ENCODE data around the gene ARHGAP42. TPM values are rescaled to one million over a fixed set of nuclear protein-coding genes. Genes with fewer than 3 reads are reported as not detected.

ARHGAP42 gene
- total RNA-seq, 4 donors from 2014 or later, result 7.6 to 22.2 (median 14.6) TPM

DNA sequence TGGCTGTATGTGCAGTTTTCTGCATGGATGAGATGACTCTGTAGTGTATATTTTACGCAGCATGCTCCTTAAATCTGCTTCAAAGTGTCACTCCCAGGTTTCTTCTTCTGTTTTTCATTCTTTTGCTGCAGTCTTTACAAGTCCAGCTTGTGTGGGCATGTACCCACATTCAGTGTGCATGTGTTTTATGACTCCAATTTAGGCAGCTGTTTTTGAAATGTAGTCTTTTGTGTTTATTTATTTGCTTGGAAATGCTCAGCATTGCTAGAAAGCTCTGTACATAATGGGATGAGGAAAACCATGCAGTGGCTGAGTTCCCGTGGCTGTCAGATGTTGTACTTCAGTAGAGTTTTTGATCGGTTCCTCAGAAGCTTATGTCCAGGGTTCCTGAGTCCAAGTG lies 138.5 kb downstream of the ARHGAP42 start:
- no peak for DNase-seq (ENCODE audit: low spot score in 2 of 2)
- no peak overlapping the region for H3K4me3 ChIP-seq (ENCODE audit: low read depth, poor library complexity, severe bottlenecking)
- WGBS, 2 donors, result 49 to 52% methylated on average over 3 of the region's 3 CpGs

DNA sequence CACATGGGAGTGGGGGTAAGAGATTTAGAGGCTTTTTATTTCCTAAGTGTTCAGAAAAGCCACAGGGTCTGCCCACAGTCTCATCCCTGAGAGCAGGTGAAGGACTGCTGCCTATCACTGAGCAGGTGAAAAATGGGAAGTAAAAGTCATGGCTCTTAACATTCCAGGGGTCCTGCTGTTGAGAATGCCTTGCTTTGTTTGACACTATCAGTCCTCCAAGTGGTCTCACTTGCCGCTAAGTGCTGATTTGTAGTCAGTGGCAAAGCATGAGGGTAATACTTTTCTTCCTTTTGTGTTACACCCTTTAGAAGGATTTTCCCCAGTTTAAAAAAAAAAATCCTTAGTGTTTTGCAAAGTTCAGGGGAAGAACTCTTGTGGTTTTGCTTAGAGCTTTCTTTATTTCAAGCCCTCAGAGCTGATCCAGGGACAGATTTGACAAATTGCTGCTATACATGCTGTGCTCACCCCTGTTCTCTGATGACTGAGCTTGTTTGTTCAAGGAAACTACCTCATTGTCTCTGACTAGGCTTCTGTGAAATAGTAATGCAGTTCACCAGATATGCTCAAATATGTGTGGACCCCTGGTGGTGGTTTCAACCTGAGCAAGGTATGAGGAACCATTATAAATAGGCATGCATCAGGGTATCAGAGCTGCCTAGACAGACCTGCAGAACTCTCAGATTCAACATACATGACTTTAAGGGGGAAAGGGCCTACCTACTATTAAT lies 141.0 kb downstream of the ARHGAP42 start:
- intact Hi-C loops (cut with DNase I; ENCODE audit: low total_unique reads), result no loop called here
- 93 to 100% methylated on average over 1 of the region's 1 CpG for WGBS, 2 donors
- H3K4me3 ChIP-seq (ENCODE audit: low read depth, poor library complexity, severe bottlenecking), result no peak overlapping the region
- no peak for TF ChIP-seq CTCF (IDR thresholded peaks at IDR 0.05)
- no peak for TF ChIP-seq POLR2A (IDR thresholded peaks at IDR 0.05)
- no peak for DNase-seq (ENCODE audit: low spot score in 2 of 2)

More for the DNA sequence above, 138.5 kb downstream of the ARHGAP42 start:
- TF ChIP-seq CTCF (IDR thresholded peaks at IDR 0.05) (no peak), POLR2A (IDR thresholded peaks at IDR 0.05) (no peak)
- intact Hi-C loops (cut with DNase I; ENCODE audit: low total_unique reads), result no loop called here

GRCh38 chr11:100830274-100830673 lies 143.2 kb downstream of the ARHGAP42 start:
- H3K4me3 ChIP-seq (ENCODE audit: low read depth, poor library complexity, severe bottlenecking), result no peak overlapping the region
- intact Hi-C loops (cut with DNase I; ENCODE audit: low total_unique reads), result no loop called here
- TF ChIP-seq POLR2A (IDR thresholded peaks at IDR 0.05), result no peak
- TF ChIP-seq CTCF (IDR thresholded peaks at IDR 0.05), result no peak
- 51 to 62% methylated on average over 7 of the region's 7 CpGs for WGBS, 2 donors
- DNase-seq (ENCODE audit: low spot score in 2 of 2), result no peak

GRCh38 chr11:100830978-100831732 lies 144.1 kb downstream of the ARHGAP42 start:
- no peak for TF ChIP-seq POLR2A (IDR thresholded peaks at IDR 0.05)
- no peak for TF ChIP-seq CTCF (IDR thresholded peaks at IDR 0.05)
- intact Hi-C loops (cut with DNase I; ENCODE audit: low total_unique reads), result no loop called here
- DNase-seq (ENCODE audit: low spot score in 2 of 2), result peak in 1 of 2 donors; percentile 73
- H3K4me3 ChIP-seq (ENCODE audit: low read depth, poor library complexity, severe bottlenecking), result no peak overlapping the region
- WGBS, 2 donors, result 15 to 16% methylated on average over 6 of the region's 6 CpGs

- peak; percentile 41 to 88 for DNase-seq (ENCODE audit: low spot score in 2 of 2)
Measured at GRCh38 chr11:100831929-100832494, 144.9 kb downstream of the ARHGAP42 start.

More at GRCh38 chr11:100831929-100832494, 144.9 kb downstream of the ARHGAP42 start:
- 30 to 52% methylated on average over 5 of the region's 5 CpGs for WGBS, 2 donors
- H3K4me3 ChIP-seq (ENCODE audit: low read depth, poor library complexity, severe bottlenecking), result no peak overlapping the region
- intact Hi-C loops (cut with DNase I; ENCODE audit: low total_unique reads), result no loop called here
- TF ChIP-seq POLR2A (IDR thresholded peaks at IDR 0.05) (no peak), CTCF (IDR thresholded peaks at IDR 0.05) (no peak)
